Esophagus muscularis mucosa (tissue), 4 donors: ENCODE data around the gene NUDT3. TPM values are rescaled to one million over a fixed set of nuclear protein-coding genes. Genes with fewer than 3 reads are reported as not detected.
"Not testable (repeated sequence)": the region's sequence is repeated elsewhere in the genome, so short reads cannot be mapped to it uniquely, and the experiment has no call there.

Experiments used
- DNase-seq: peaks from one replicate; pipeline ENCODE4 v3.0.0-alpha.2; 2017; ENCODE audit errors: extremely low spot score
- H3K27ac ChIP-seq, 4 donors: fragments of 200-600 bp; sonication (generic); replicated peaks in 1 of 4; 1 replicate in 3 of 4; 2 replicates in 1 of 4; pipeline ENCODE4 v1.5.1; 2016 to 2019; ENCODE audit warnings: mild to moderate bottlenecking in 1 of 4
- H3K27me3 ChIP-seq, 4 donors: fragments of 200-600 bp; sonication (generic); one replicate each; pipeline versions ENCODE4 v1.5.1 to v1.6.0; 2016 to 2019
- H3K36me3 ChIP-seq, 4 donors: fragments of 200-600 bp; sonication (generic); one replicate each; pipeline ENCODE4 v1.5.1; 2016 to 2019
- H3K4me1 ChIP-seq, 4 donors: fragments of 200-600 bp; sonication (generic); one replicate each; pipeline ENCODE4 v1.5.1; 2016 to 2019
- H3K4me3 ChIP-seq, 4 donors: fragments of 200-600 bp; sonication (generic); 1 replicate in 2 of 4; 2 replicates in 2 of 4; pipeline ENCODE4 v1.5.1; 2016 to 2019; ENCODE audit warnings: mild to moderate bottlenecking in 4 of 4, moderate library complexity in 1 of 4
- H3K9me3 ChIP-seq, 4 donors: fragments of 200-600 bp; sonication (generic); 1 replicate in 3 of 4; 2 replicates in 1 of 4; pipeline ENCODE4 v1.5.1; 2016 to 2019
- CTCF ChIP-seq, 3 experiments: fragments of 200-600 bp in 2 of 3; fragments of 450-650 bp in 1 of 3; sonication (generic) in 2 of 3; IDR thresholded peaks; one replicate each; pipeline ENCODE4 v1.5.1; 2017 to 2019; ENCODE audit warnings: antibody characterized with exemption in 3 of 3, mild to moderate bottlenecking in 2 of 3, moderate library complexity in 1 of 3
- EP300 ChIP-seq: sonication (generic); formaldehyde crosslinking; IDR thresholded peaks from one replicate; pipeline ENCODE4 v1.6.1; 2017; ENCODE audit warnings: antibody characterized with exemption
- POLR2A ChIP-seq: fragments of 450-650 bp; IDR thresholded peaks from one replicate; pipeline ENCODE4 v1.6.1; 2017; ENCODE audit warnings: antibody characterized with exemption, moderate library complexity, mild to moderate bottlenecking, low read depth
- POLR2AphosphoS5 ChIP-seq, 2 donors: sonication (generic); formaldehyde crosslinking; IDR thresholded peaks; one replicate each; pipeline ENCODE4 v1.6.1; 2017; ENCODE audit warnings: antibody characterized with exemption in 2 of 2
- WGBS: methylation state at CpG from one replicate; pipeline ENCODE4 v1.1.5; 2018; 5-methylcytosine and 5-hydroxymethylcytosine counted together
- intact Hi-C: fragments of 100-400 bp; cut with DNase I; formaldehyde crosslinking; loops from one replicate; pipeline ENCODE4 v1.15.1; 2023
- total RNA-seq, 4 donors: library from RNA; depleted of rRNA; stranded (reverse); fragments of >200 nt; gene quantifications; one replicate each; pipeline versions ENCODE4 v1.1.0 to v1.2.1, GENCODE V29; 2016

Gene NUDT3
- total RNA-seq, 4 donors from 2014 or later, result 37.1 to 57.2 (median 47.4) TPM

GRCh38 chr6:34331371-34332050, 61.0 kb downstream of the NUDT3 start:
- H3K27me3 ChIP-seq, result no peaks in the 10 kb centered on the region
- peaks cover 0 to 24% (median 6%) of the 10 kb centered on the region in 4 donors for H3K4me1 ChIP-seq
- TF ChIP-seq EP300, result no peak
- TF ChIP-seq POLR2A, result no peak
- TF ChIP-seq CTCF (IDR thresholded peaks at IDR 0.05), result no peak
- no peak for TF ChIP-seq POLR2AphosphoS5 (IDR thresholded peaks at IDR 0.05)
- H3K36me3 ChIP-seq, result peaks cover 0 to 17% (median 0%) of the 10 kb centered on the region in 4 donors
- intact Hi-C loops, result no loop called here
- H3K9me3 ChIP-seq, result no peaks in the 10 kb centered on the region
- WGBS, result 67% methylated on average over 7 of the region's 7 CpGs
- H3K27ac ChIP-seq, result no peak overlapping the region
- DNase-seq, result peak; percentile 64
- H3K4me3 ChIP-seq, result no peak overlapping the region

- intact Hi-C loops, result not testable (repeated sequence)
Observed at GRCh38 chr6:34329814-34330213, 62.7 kb downstream of the NUDT3 start.

GRCh38 chr6:34328969-34329368, 63.5 kb downstream of the NUDT3 start:
- TF ChIP-seq CTCF (IDR thresholded peaks at IDR 0.05) (no peak), POLR2A (no peak), EP300 (no peak)
- WGBS, result 96% methylated on average over 3 of the region's 3 CpGs
- H3K4me1 ChIP-seq, result peaks cover 9 to 22% (median 12%) of the 10 kb centered on the region in 4 donors

More at GRCh38 chr6:34329814-34330213, 62.7 kb downstream of the NUDT3 start:
- DNase-seq, H3K27ac ChIP-seq, H3K4me3 ChIP-seq, H3K27me3 ChIP-seq, H3K9me3 ChIP-seq: not testable (repeated sequence)
- H3K4me1 ChIP-seq, result peaks cover 2 to 27% (median 9%) of the 10 kb centered on the region in 4 donors
- 90% methylated on average over 3 of the region's 3 CpGs for WGBS
- peaks cover 0 to 17% (median 0%) of the 10 kb centered on the region in 4 donors for H3K36me3 ChIP-seq

GRCh38 chr6:34327313-34328205, 64.9 kb downstream of the NUDT3 start:
- intact Hi-C loops, H3K9me3 ChIP-seq, H3K27me3 ChIP-seq, H3K4me3 ChIP-seq, H3K27ac ChIP-seq: not testable (repeated sequence)
- Histone ChIP-seq H3K4me1 (peaks cover 5 to 13% (median 10%) of the 10 kb centered on the region in 4 donors), H3K36me3 (peaks cover 0 to 17% (median 0%) of the 10 kb centered on the region in 4 donors)
- 92% methylated on average over 16 of the region's 16 CpGs for WGBS
- DNase-seq, result peak; percentile 70

More at GRCh38 chr6:34328969-34329368, 63.5 kb downstream of the NUDT3 start:
- Histone ChIP-seq H3K27ac (no peak overlapping the region), H3K36me3 (peaks cover 0 to 16% (median 0%) of the 10 kb centered on the region in 4 donors), H3K27me3 (no peaks in the 10 kb centered on the region), H3K9me3 (no peaks in the 10 kb centered on the region), H3K4me3 (no peak overlapping the region)
- intact Hi-C loops, result no loop called here
- DNase-seq, result peak; percentile 4

- H3K27ac ChIP-seq, result no peak overlapping the region
- DNase-seq, result peak; percentile 26
- H3K4me1 ChIP-seq, result peaks cover 0 to 14% (median 10%) of the 10 kb centered on the region in 4 donors
- intact Hi-C loops, result no loop called here
- peaks cover 0 to 17% (median 0%) of the 10 kb centered on the region in 4 donors for H3K36me3 ChIP-seq
- 93% methylated on average over 4 of the region's 4 CpGs for WGBS
- H3K27me3 ChIP-seq, result no peaks in the 10 kb centered on the region
- H3K9me3 ChIP-seq, result no peaks in the 10 kb centered on the region
- TF ChIP-seq CTCF (IDR thresholded peaks at IDR 0.05) (no peak), POLR2A (no peak), POLR2AphosphoS5 (IDR thresholded peaks at IDR 0.05) (no peak), EP300 (no peak)
- no peak overlapping the region for H3K4me3 ChIP-seq
Observed at GRCh38 chr6:34325633-34326032, 66.8 kb downstream of the NUDT3 start.
